Right lung (tissue), 5 donors: Measurements from ENCODE around the gene MLLT10. TPM values are rescaled to one million over a fixed set of nuclear protein-coding genes. Genes with fewer than 3 reads are reported as not detected.

Source experiments
- DNase-seq, 2 donors: peaks; one replicate each; pipeline ENCODE4 v3.0.0-alpha.2; 2013
- polyA plus RNA-seq, 5 donors: library from polyadenylated mRNA; unstranded; fragments of 120-200 nt; gene quantifications; one replicate each; pipeline versions ENCODE4 v1.2.1 to v1.2.3, GENCODE V29; 2013; ENCODE audit warnings: inconsistent platforms in 1 of 5, low replicate concordance in 1 of 5; ENCODE audit not compliant: insufficient read length in 5 of 5, insufficient read depth in 1 of 5

MLLT10 gene
- polyA plus RNA-seq, 5 donors: 38.4 to 55.6 (median 50.8) TPM

DNA sequence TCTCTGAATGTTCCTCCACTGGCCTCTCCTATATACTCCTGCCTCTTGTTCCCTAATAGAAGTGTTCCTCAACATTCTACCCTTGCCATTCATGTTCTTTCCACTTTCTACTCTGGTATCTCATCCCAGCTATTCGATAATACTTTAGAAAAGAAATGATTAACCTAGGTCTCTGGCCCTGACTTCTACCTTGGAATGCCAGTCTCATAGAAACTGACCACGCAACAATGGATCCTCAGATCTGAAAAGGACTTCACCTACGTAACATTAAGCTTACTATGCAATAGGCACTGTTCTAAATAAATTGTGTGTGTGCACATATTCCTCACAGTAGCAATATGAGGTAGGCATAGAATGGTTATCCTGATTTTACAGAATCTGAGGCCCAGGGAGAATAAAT is 235.0 kb downstream of the MLLT10 start:
- no peak for DNase-seq

DNA sequence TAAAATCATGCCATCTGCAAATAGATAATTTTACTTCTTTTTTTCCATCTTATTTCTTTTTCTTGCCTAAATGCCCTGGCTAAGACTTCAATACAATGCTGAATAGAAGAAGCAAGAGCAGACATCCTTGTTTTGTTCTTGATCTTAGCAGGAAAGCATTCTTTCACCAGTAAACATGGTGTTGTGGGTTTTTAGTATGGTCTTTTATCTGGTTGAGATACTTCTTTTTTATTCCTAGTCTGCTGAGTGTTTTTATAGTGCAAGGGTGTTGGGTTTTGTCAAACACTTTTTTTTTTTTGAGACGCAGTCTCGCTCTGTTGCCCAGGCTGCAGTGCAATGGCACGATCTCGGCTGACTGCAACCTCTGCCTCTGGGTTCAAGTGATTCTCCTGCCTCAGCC is 237.2 kb downstream of the MLLT10 start:
- DNase-seq: no peak

DNA sequence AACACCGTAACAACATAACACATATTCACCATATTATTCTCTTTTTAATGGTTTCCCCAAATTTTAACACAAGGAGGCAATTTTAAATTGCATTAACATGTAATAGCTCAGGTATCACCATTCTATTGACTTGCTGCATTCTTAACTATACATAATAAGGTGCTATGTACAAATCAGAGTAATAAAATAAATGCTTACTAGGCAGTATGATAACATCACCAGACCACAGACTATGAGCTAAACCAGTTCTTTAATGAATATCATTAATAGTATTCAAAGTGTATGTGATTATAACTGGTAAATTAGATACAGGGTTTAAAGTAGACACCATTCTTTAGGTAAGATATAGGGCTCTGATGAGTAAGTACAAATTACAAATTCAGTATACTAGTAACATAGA is 242.9 kb downstream of the MLLT10 start:
- no peak for DNase-seq

DNA sequence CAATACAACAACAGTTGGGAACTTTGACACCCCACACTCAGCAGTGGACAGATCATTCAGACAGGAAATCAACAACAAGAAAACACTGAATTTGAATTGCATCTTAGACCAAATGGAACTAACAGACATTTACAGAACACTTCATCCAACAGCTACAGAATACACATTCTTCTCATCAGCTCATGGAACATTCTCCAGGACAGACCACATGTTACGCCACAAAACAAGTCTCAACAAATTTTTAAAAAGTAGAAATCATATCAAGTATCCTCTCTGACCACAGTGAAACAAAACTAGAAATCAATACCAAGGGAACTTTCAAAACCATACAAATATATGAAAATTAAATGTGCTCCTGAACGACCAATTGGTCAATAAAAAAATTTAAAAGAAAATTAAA is 257.2 kb downstream of the MLLT10 start:
- no peak for DNase-seq

Other genes starting within 250 kb of the MLLT10 start
- gene SKIDA1, start 8.6 kb upstream of the MLLT10 start, polyA plus RNA-seq: 1 to 10 TPM; 4.3 to 5.6 (median 4.6) TPM